ENCODE results near the gene RHBDF1. TPM values are rescaled to one million over a fixed set of nuclear protein-coding genes. Genes with fewer than 3 reads are reported as not detected.

Gene RHBDF1
- total and polyA plus RNA-seq, 2 experiments from 2014 or later: 22.6 to 24.5 TPM

GRCh38 chr16:83060-83603 lies 10.7 kb upstream of the RHBDF1 start:
- Mint-ChIP-seq H3K9me3 (no peaks in the 10 kb centered on the region), H3K4me3 (no peak overlapping the region), H3K36me3 (ENCODE audit: low read depth) (peaks cover 18% of the 10 kb centered on the region), H3K27ac (no peak overlapping the region), H3K4me1 (peaks cover 13% of the 10 kb centered on the region), H3K27me3 (ENCODE audit: insufficient read depth, low read depth, poor library complexity) (peaks cover 7% of the 10 kb centered on the region)
- no peaks in the 10 kb centered on the region for H3K36me3 ChIP-seq (ENCODE audit: insufficient read depth)
- no peak overlapping the region for H3K27ac ChIP-seq (ENCODE audit: low read depth)
- H3K4me2 ChIP-seq: no peak overlapping the region
- no peaks in the 10 kb centered on the region for H3K79me2 ChIP-seq (replicated peaks; ENCODE audit: insufficient read depth)
- H4K20me1 ChIP-seq (replicated peaks; ENCODE audit: insufficient read depth): no peaks in the 10 kb centered on the region; the same call in 1 of the 2 replicates
- H3K4me3 ChIP-seq: no peak overlapping the region
- ATAC-seq (no peak), DNase-seq (ENCODE audit: low spot score) (no peak)
- no peaks in the 10 kb centered on the region for H3K9me2 ChIP-seq (ENCODE audit: insufficient read depth)
- TF ChIP-seq CREB1 (CRISPR knock-in tag; IDR thresholded peaks at IDR 0.05; ENCODE audit: low read depth) (no peak), ZNF462 (CRISPR knock-in tag; IDR thresholded peaks at IDR 0.05) (no peak), POLR2AphosphoS5 (IDR thresholded peaks at IDR 0.05; ENCODE audit: low read depth) (no peak; the same call in none of the 2 replicates), ETS1 (IDR thresholded peaks at IDR 0.05) (no peak), REST (IDR thresholded peaks at IDR 0.05; ENCODE audit: unreplicated experiment) (no peak), STAT1 (IDR thresholded peaks at IDR 0.05; ENCODE audit: unreplicated experiment) (no peak), ZNF331 (CRISPR knock-in tag; IDR thresholded peaks at IDR 0.05; ENCODE audit: low read depth) (no peak), EZH2 (IDR thresholded peaks at IDR 0.05; ENCODE audit: low read depth, unreplicated experiment) (no peak), NANOG (IDR thresholded peaks at IDR 0.05; ENCODE audit: borderline replicate concordance) (no peak), CTCF (conservative IDR thresholded peaks at IDR 0.05; ENCODE audit: low read depth in 2 of 2) (no peak), ZNF114 (CRISPR knock-in tag; IDR thresholded peaks at IDR 0.05) (no peak), EZH2phosphoT487 (IDR thresholded peaks at IDR 0.05; ENCODE audit: unreplicated experiment) (no peak), JUNB (IDR thresholded peaks at IDR 0.05; ENCODE audit: unreplicated experiment) (no peak)
- H3F3A ChIP-seq (replicated peaks; ENCODE audit: low read depth): no peaks in the 10 kb centered on the region
- H2AFZ ChIP-seq: no peak overlapping the region
- no peaks in the 10 kb centered on the region for H3K27me3 ChIP-seq (ENCODE audit: insufficient read depth)
- H3K4me1 ChIP-seq (ENCODE audit: insufficient read depth): peaks cover 5% of the 10 kb centered on the region; the same call in 1 of the 2 replicates

Measured in GM23338 (cell line).